Breast epithelium (tissue), 4 donors: Measurements from ENCODE around the gene PLD3. TPM values are rescaled to one million over a fixed set of nuclear protein-coding genes. Genes with fewer than 3 reads are reported as not detected.

Source experiments
- DNase-seq, 2 donors: peaks; one replicate each; pipeline ENCODE4 v3.0.0-alpha.2; 2019; ENCODE audit warnings: low spot score in 2 of 2
- H3K27ac ChIP-seq, 2 donors: fragments of 200-600 bp; sonication (generic) in 1 of 2; one replicate each; pipeline ENCODE4 v1.5.1; 2016 to 2019; ENCODE audit warnings: mild to moderate bottlenecking in 1 of 2
- H3K27me3 ChIP-seq, 2 donors: fragments of 200-600 bp; sonication (generic) in 1 of 2; one replicate each; pipeline versions ENCODE4 v1.5.1 to v1.6.0; 2017 to 2019; ENCODE audit warnings: control low read depth in 1 of 2, mild to moderate bottlenecking in 1 of 2
- H3K36me3 ChIP-seq: fragments of 200-600 bp; one replicate; pipeline ENCODE4 v1.5.1; 2019
- H3K4me1 ChIP-seq, 2 donors: fragments of 200-600 bp; sonication (generic); one replicate each; pipeline ENCODE4 v1.5.1; 2016 to 2019; ENCODE audit warnings: control low read depth in 1 of 2
- H3K4me3 ChIP-seq, 3 donors: fragments of 200-600 bp; sonication (generic); 1 replicate in 2 of 3; 2 replicates in 1 of 3; pipeline ENCODE4 v1.5.1; 2016 to 2019; ENCODE audit warnings: mild to moderate bottlenecking in 3 of 3, moderate library complexity in 2 of 3
- H3K9me3 ChIP-seq, 2 donors: fragments of 200-600 bp; sonication (generic) in 1 of 2; one replicate each; pipeline ENCODE4 v1.5.1; 2016 to 2019; ENCODE audit warnings: control low read depth in 1 of 2
- CTCF ChIP-seq, 3 donors: fragments of 450-650 bp; IDR thresholded peaks; one replicate each; pipeline ENCODE4 v1.5.1; 2016 to 2017; ENCODE audit warnings: antibody characterized with exemption in 3 of 3, mild to moderate bottlenecking in 3 of 3, moderate library complexity in 3 of 3
- POLR2A ChIP-seq: fragments of 450-650 bp; IDR thresholded peaks from one replicate; pipeline ENCODE4 v1.6.1; 2016; ENCODE audit warnings: antibody characterized with exemption, mild to moderate bottlenecking, moderate library complexity
- POLR2AphosphoS5 ChIP-seq, 3 donors: sonication (generic); formaldehyde crosslinking; IDR thresholded peaks; one replicate each; pipeline ENCODE4 v1.6.1; 2017; ENCODE audit warnings: antibody characterized with exemption in 3 of 3
- intact Hi-C: fragments of 100-400 bp; cut with DNase I; formaldehyde crosslinking; loops from one replicate; pipeline ENCODE4 v1.15.1; 2023; ENCODE audit warnings: low total_unique reads
- total RNA-seq, 3 donors: library from RNA; depleted of rRNA; stranded (reverse); fragments of >200 nt; gene quantifications; one replicate each; pipeline ENCODE4 v1.1.0, GENCODE V29; 2016

Gene PLD3
- 100 to 1,000 TPM; 165 to 473 (median 221) TPM for total RNA-seq

DNA sequence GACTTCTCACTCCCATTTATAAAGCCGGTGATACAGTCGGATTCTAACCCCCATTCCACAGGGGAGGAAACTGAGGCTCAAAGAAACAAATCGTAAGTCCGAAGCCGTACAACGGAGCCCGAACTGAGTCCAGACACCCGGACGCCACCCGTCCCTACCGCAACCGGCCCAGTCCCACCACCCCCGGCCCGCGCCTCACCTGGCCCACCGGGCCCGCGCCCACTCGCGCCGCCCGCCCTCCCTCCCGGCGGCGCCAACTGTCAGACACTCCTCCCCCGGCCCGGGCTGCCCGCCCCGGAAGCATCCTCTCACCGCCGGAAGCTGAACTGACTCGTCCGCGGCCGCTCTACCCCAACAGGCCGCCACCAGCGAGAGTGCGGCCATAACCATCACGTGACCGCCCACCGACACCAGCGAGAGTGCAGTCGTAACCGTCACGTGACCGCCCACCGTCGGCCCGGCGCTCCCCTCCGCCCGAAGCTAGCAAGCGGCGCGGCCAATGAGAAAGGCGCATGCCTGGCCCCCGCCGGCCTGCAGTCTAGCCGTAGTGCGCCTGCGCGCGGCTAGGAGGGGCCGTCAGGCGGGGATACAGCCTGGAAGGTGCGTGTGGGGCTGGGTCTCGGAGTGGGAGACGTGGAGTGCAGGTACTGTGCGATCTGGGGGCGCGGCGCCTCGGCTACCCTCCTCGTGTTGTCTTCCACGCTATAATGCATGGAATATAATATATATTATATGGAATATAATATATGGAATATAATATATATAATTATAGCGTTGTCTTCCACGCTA lies at the start of gene PLD3, which contains the start of gene C19orf47:
PLD3 (plus strand) TSS at position 571 of the 789 bp plus-strand sequence. CDS start 17,789 bp downstream, outside the sequence.
C19orf47 (minus strand) TSS at position 273 of the 789 bp plus-strand sequence. CDS start 6,540 bp downstream, outside the sequence.
- Histone ChIP-seq H3K4me3 (peak within 1 kb of the TSS; percentile 70 to 80 (median 77)), H3K4me1 (no peaks in the 10 kb centered on the region), H3K27ac (peak within 1 kb of the TSS; percentile 77 to 82), H3K27me3 (no peaks in the 10 kb centered on the region), H3K36me3 (no peaks in the 10 kb centered on the region), H3K9me3 (no peaks in the 10 kb centered on the region)
- peak; percentile 99 to 100 for DNase-seq
- intact Hi-C loops, result no loop called here
- TF ChIP-seq POLR2A, result peak; percentile 89
- peak in 1 of 3 donors; percentile 29 for TF ChIP-seq CTCF (IDR thresholded peaks at IDR 0.05)
- TF ChIP-seq POLR2AphosphoS5 (IDR thresholded peaks at IDR 0.05), result peak; percentile 88 to 98 (median 92)

- H3K4me3 ChIP-seq, result no peak overlapping the region
- no peak for DNase-seq
- H3K27ac ChIP-seq, result no peak overlapping the region
- no peak for TF ChIP-seq POLR2A
- no peak for TF ChIP-seq CTCF (IDR thresholded peaks at IDR 0.05)
- no peak for TF ChIP-seq POLR2AphosphoS5 (IDR thresholded peaks at IDR 0.05)
- no peaks in the 10 kb centered on the region for H3K4me1 ChIP-seq
- intact Hi-C loops, result no loop called here
- H3K9me3 ChIP-seq, result no peaks in the 10 kb centered on the region
- no peaks in the 10 kb centered on the region for H3K27me3 ChIP-seq
- no peaks in the 10 kb centered on the region for H3K36me3 ChIP-seq
These were observed 47.8 kb upstream of the PLD3 start for GRCh38 chr19:40300668-40301067.

GRCh38 chr19:40302224-40303011 lies 46.1 kb upstream of the PLD3 start:
- Histone ChIP-seq H3K4me3 (no peak overlapping the region), H3K27ac (peak overlapping the region; percentile 49 to 50), H3K27me3 (no peaks in the 10 kb centered on the region), H3K36me3 (no peaks in the 10 kb centered on the region), H3K4me1 (no peaks in the 10 kb centered on the region), H3K9me3 (no peaks in the 10 kb centered on the region)
- intact Hi-C loops, result no loop called here
- no peak for DNase-seq
- no peak for TF ChIP-seq POLR2A
- TF ChIP-seq POLR2AphosphoS5 (IDR thresholded peaks at IDR 0.05), result no peak
- TF ChIP-seq CTCF (IDR thresholded peaks at IDR 0.05), result no peak

GRCh38 chr19:40303765-40304164 lies 44.7 kb upstream of the PLD3 start:
- no peak for TF ChIP-seq POLR2A
- no peak for TF ChIP-seq CTCF (IDR thresholded peaks at IDR 0.05)
- TF ChIP-seq POLR2AphosphoS5 (IDR thresholded peaks at IDR 0.05), result no peak
- Histone ChIP-seq H3K36me3 (no peaks in the 10 kb centered on the region), H3K4me3 (no peak overlapping the region), H3K27me3 (no peaks in the 10 kb centered on the region), H3K9me3 (no peaks in the 10 kb centered on the region), H3K27ac (peak overlapping the region in 1 of 2 donors; percentile 46), H3K4me1 (no peaks in the 10 kb centered on the region)
- intact Hi-C loops, result no loop called here
- DNase-seq, result no peak
